ENCODE results near the gene PRR20C.
"Not testable (repeated sequence)": the region's sequence is repeated elsewhere in the genome, so short reads cannot be mapped to it uniquely, and the experiment has no call there.

Gene PRR20C

DNA sequence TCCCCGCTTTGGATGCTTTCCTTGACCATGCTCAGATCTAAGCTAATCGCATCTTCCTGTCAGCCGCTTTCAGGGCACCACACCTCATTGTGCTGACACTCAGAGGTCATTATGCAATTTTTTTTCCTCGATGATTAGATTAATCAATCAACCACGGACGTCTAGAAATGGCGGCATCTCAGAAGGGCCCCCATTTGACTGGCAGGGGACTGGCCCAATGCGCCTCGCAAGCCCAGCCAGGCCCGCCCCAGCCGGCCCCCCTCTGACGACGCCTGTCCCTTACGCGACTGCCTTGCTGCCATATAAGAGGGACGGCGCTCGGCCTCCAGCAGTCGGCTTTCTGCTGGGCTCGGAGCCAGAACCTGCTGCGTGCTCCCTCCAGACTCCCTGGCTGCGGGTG is at the start of gene PRR20C:
TSS of gene PRR20C (plus strand) at position 301 of the 400 bp plus-strand sequence. CDS start 387 bp downstream, outside the sequence.
- CTCF ChIA-PET, H3K9me3 Mint-ChIP-seq: not testable (repeated sequence)

GRCh38 chr13:57114945-57115344 is 38.9 kb upstream of the PRR20C start:
- no peak overlapping the region for H3K4me3 Mint-ChIP-seq
- peaks cover 20% of the 10 kb centered on the region for H3K9me3 Mint-ChIP-seq
- no peak for DNase-seq
- no peak overlapping the region for H3K27ac Mint-ChIP-seq
- CTCF ChIA-PET, result no interaction called here
- no peaks in the 10 kb centered on the region for H3K27me3 Mint-ChIP-seq
- H3K36me3 Mint-ChIP-seq, result no peaks in the 10 kb centered on the region
- H3K4me1 Mint-ChIP-seq, result no peaks in the 10 kb centered on the region

More for the DNA sequence above, at the start of gene PRR20C:
- DNase-seq, H3K36me3 Mint-ChIP-seq, H3K27ac Mint-ChIP-seq, H3K4me3 Mint-ChIP-seq, H3K4me1 Mint-ChIP-seq, H3K27me3 Mint-ChIP-seq: not testable (repeated sequence)

GRCh38 chr13:57123681-57124080 is 30.2 kb upstream of the PRR20C start:
- H3K9me3 Mint-ChIP-seq, result peaks cover 2% of the 10 kb centered on the region
- H3K4me1 Mint-ChIP-seq, result no peaks in the 10 kb centered on the region
- H3K36me3 Mint-ChIP-seq, result no peaks in the 10 kb centered on the region
- no peak overlapping the region for H3K27ac Mint-ChIP-seq
- H3K4me3 Mint-ChIP-seq, result no peak overlapping the region
- no peak for DNase-seq
- CTCF ChIA-PET, result no interaction called here
- no peaks in the 10 kb centered on the region for H3K27me3 Mint-ChIP-seq

- CTCF ChIA-PET, result no interaction called here
- H3K4me3 Mint-ChIP-seq, result no peak overlapping the region
- H3K27me3 Mint-ChIP-seq, result no peaks in the 10 kb centered on the region
- H3K4me1 Mint-ChIP-seq, result no peaks in the 10 kb centered on the region
- H3K36me3 Mint-ChIP-seq, result no peaks in the 10 kb centered on the region
- peaks cover 5% of the 10 kb centered on the region for H3K9me3 Mint-ChIP-seq
- DNase-seq, result no peak
- H3K27ac Mint-ChIP-seq, result no peak overlapping the region
Observed at GRCh38 chr13:57128909-57129308, 25.0 kb upstream of the PRR20C start.

DNA sequence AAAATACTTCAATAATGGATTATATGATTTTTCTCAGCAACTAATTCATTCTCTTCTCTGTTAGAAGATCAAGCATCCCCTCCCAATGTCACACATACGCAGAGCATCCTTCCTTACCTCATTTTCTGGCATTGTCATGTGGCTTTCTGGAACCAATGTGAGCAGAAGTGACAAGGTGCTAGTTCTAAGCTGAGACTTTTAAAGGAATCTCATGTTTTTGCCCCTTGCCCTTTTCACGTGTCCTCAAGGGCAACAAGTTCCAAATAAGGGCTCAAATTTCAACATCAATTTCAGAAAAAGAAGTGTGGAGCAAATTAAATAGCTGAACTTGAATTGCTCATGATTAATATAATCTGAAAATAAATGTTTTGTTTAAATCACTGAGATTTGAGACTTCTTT is 17.8 kb upstream of the PRR20C start:
- no peak overlapping the region for H3K4me3 Mint-ChIP-seq
- no peak overlapping the region for H3K27ac Mint-ChIP-seq
- CTCF ChIA-PET, result no interaction called here
- no peaks in the 10 kb centered on the region for H3K36me3 Mint-ChIP-seq
- H3K27me3 Mint-ChIP-seq, result no peaks in the 10 kb centered on the region
- no peak for DNase-seq
- peaks cover 5% of the 10 kb centered on the region for H3K9me3 Mint-ChIP-seq
- H3K4me1 Mint-ChIP-seq, result no peaks in the 10 kb centered on the region

DNA sequence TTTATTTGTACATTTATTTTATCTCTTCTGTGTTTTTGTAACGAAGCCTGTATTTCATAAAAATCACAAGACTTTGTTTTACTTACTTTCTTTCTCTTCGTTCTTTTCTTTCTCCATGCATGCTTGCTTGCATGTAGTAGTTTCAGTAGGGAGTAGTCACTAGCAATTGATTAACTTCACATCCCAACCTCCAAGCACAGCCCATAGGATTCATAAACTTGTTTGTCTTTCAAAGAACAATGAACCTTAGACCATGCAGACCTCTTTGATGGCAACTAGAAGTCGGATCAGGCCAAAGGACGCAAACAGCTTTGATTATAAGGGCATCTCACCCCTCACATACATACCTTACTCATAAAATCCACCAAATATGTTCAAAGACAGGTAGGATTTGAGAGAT is 16.3 kb upstream of the PRR20C start:
- H3K27me3 Mint-ChIP-seq, result no peaks in the 10 kb centered on the region
- CTCF ChIA-PET, result no interaction called here
- DNase-seq, result no peak
- no peak overlapping the region for H3K4me3 Mint-ChIP-seq
- peaks cover 5% of the 10 kb centered on the region for H3K9me3 Mint-ChIP-seq
- no peaks in the 10 kb centered on the region for H3K36me3 Mint-ChIP-seq
- H3K27ac Mint-ChIP-seq, result no peak overlapping the region
- H3K4me1 Mint-ChIP-seq, result no peaks in the 10 kb centered on the region

DNA sequence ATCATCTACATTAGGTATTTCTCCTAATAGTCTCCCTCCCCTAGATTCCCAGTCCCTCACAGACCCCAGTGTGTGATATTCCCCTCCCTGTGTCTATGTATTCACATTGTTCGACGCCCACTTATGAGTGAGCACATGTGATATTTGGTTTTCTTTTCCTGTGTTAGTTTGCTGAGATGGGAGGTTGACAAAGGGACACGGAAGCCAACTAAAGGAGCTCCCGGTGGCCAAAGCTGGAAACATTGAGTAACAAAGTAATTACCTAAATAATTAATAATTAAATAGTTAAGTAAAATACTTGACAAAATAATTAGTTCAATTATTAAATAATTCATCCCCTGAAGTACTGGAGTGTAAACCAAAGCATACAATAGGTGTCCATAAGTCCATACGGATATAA is 14.9 kb upstream of the PRR20C start:
- CTCF ChIA-PET, result no interaction called here

DNA sequence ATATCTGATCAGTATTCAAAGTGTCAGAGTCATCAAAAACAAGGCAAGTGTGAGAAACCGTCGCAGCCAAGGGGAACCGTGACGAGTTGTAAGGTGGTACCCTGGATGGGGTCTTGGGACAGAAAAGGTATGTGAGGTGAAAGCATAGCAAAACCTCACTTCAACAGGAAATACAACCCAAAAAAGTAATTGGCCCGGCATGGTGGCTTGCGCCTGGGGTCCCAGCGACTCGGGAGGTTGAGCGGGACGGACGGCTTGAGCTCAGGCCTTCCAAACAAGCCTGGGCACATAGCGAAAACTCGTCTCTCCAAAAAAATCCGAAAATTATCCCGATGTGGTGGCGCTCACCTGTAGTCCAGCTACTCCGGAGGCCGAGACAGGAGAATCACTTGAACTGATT is 14.1 kb upstream of the PRR20C start:
- H3K4me3 Mint-ChIP-seq, DNase-seq, CTCF ChIA-PET, H3K4me1 Mint-ChIP-seq, H3K9me3 Mint-ChIP-seq, H3K36me3 Mint-ChIP-seq, H3K27me3 Mint-ChIP-seq, H3K27ac Mint-ChIP-seq: not testable (repeated sequence)

More for the DNA sequence above, 14.9 kb upstream of the PRR20C start:
- Mint-ChIP-seq H3K36me3 (no peaks in the 10 kb centered on the region), H3K9me3 (peaks cover 4% of the 10 kb centered on the region), H3K27me3 (no peaks in the 10 kb centered on the region), H3K27ac (no peak overlapping the region), H3K4me3 (no peak overlapping the region), H3K4me1 (no peaks in the 10 kb centered on the region)
- DNase-seq, result no peak

GRCh38 chr13:57140235-57140968 is 13.5 kb upstream of the PRR20C start, which contains the start of gene PRR20A:
PRR20A (plus strand) TSS chr13:57140918; CDS start chr13:57141305, 387 bp downstream.
- CTCF ChIA-PET, DNase-seq, H3K4me1 Mint-ChIP-seq, H3K27ac Mint-ChIP-seq, H3K4me3 Mint-ChIP-seq, H3K27me3 Mint-ChIP-seq, H3K36me3 Mint-ChIP-seq, H3K9me3 Mint-ChIP-seq: not testable (repeated sequence)

GRCh38 chr13:57147188-57147587 is 6.7 kb upstream of the PRR20C start, which contains the start of gene PRR20B:
PRR20B (plus strand) TSS chr13:57147488; CDS start chr13:57147875, 387 bp downstream.
- H3K36me3 Mint-ChIP-seq, CTCF ChIA-PET, H3K4me3 Mint-ChIP-seq: not testable (repeated sequence)

GRCh38 chr13:57148106-57148505 is 5.8 kb upstream of the PRR20C start:
- H3K9me3 Mint-ChIP-seq, H3K4me1 Mint-ChIP-seq, H3K27me3 Mint-ChIP-seq, CTCF ChIA-PET, H3K4me3 Mint-ChIP-seq, DNase-seq, H3K27ac Mint-ChIP-seq, H3K36me3 Mint-ChIP-seq: not testable (repeated sequence)

More at GRCh38 chr13:57147188-57147587, 6.7 kb upstream of the PRR20C start, which contains the start of gene PRR20B:
- DNase-seq, H3K4me1 Mint-ChIP-seq, H3K27me3 Mint-ChIP-seq, H3K9me3 Mint-ChIP-seq, H3K27ac Mint-ChIP-seq: not testable (repeated sequence)

- DNase-seq, H3K4me1 Mint-ChIP-seq, H3K9me3 Mint-ChIP-seq, H3K27ac Mint-ChIP-seq, H3K36me3 Mint-ChIP-seq, CTCF ChIA-PET, H3K4me3 Mint-ChIP-seq, H3K27me3 Mint-ChIP-seq: not testable (repeated sequence)
Observed at GRCh38 chr13:57160332-57160731, 6.5 kb downstream of the PRR20C start, which contains the start of gene PRR20D. PRR20D (plus strand) TSS chr13:57160632; CDS start chr13:57161019, 387 bp downstream.

DNA sequence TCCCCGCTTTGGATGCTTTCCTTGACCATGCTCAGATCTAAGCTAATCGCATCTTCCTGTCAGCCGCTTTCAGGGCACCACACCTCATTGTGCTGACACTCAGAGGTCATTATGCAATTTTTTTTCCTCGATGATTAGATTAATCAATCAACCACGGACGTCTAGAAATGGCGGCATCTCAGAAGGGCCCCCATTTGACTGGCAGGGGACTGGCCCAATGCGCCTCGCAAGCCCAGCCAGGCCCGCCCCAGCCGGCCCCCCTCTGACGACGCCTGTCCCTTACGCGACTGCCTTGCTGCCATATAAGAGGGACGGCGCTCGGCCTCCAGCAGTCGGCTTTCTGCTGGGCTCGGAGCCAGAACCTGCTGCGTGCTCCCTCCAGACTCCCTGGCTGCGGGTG is 13.0 kb downstream of the PRR20C start, which contains the start of gene PRR20E:
TSS of gene PRR20E (plus strand) at position 301 of the 400 bp plus-strand sequence. CDS start 387 bp downstream, outside the sequence.
- H3K27ac Mint-ChIP-seq, CTCF ChIA-PET, DNase-seq, H3K27me3 Mint-ChIP-seq, H3K36me3 Mint-ChIP-seq, H3K4me3 Mint-ChIP-seq, H3K9me3 Mint-ChIP-seq, H3K4me1 Mint-ChIP-seq: not testable (repeated sequence)

DNA sequence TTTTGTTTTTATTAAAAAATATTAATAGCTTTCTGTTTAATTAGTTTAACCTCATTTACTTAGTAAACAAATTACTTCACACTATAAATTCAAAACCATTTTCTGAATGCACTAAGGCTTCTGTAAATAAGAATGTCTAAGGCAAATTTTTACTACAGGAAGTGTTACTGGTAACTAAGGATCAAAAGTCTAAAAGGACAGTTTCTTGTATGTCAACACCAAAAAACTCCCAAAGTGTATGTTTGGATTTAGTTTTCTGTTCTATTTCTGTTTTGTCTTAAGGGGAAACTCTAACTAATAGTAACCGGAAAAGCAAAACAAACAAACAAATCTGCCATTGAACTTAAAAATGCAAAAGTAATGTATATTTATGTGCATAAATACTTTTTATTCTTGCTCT is 37.8 kb downstream of the PRR20C start:
- CTCF ChIA-PET, result no interaction called here
- no peaks in the 10 kb centered on the region for H3K27me3 Mint-ChIP-seq
- DNase-seq, result no peak
- no peak overlapping the region for H3K27ac Mint-ChIP-seq
- no peaks in the 10 kb centered on the region for H3K36me3 Mint-ChIP-seq
- no peak overlapping the region for H3K4me3 Mint-ChIP-seq
- no peaks in the 10 kb centered on the region for H3K9me3 Mint-ChIP-seq
- no peaks in the 10 kb centered on the region for H3K4me1 Mint-ChIP-seq
